ENCODE measurements around the gene LRRC31.
A peak's percentile ranks its signal among the peaks of the same experiment; 100 is the strongest.

The LRRC31 gene

DNA sequence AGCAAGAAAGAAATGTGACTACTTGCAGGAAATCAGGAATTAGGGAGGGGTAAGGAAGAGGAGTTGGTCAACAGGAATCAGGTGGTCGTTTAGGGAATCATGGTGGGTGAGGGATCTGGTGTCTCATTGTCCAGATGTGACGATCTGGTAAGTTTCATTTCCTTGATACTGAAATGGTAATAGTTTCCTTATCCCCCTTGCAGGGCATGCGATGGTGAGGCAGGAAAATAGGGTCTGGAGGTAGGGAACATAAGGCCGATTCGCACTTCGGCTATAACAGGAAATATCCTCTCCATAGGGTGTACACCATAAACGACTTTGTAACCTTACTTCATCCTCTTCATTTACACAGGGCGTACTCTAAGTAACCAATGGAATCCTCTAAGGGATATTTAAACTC is 56.5 kb downstream of the LRRC31 start:
- DNase-seq (ENCODE audit: low read depth in 3 of 3), result no peak

DNA sequence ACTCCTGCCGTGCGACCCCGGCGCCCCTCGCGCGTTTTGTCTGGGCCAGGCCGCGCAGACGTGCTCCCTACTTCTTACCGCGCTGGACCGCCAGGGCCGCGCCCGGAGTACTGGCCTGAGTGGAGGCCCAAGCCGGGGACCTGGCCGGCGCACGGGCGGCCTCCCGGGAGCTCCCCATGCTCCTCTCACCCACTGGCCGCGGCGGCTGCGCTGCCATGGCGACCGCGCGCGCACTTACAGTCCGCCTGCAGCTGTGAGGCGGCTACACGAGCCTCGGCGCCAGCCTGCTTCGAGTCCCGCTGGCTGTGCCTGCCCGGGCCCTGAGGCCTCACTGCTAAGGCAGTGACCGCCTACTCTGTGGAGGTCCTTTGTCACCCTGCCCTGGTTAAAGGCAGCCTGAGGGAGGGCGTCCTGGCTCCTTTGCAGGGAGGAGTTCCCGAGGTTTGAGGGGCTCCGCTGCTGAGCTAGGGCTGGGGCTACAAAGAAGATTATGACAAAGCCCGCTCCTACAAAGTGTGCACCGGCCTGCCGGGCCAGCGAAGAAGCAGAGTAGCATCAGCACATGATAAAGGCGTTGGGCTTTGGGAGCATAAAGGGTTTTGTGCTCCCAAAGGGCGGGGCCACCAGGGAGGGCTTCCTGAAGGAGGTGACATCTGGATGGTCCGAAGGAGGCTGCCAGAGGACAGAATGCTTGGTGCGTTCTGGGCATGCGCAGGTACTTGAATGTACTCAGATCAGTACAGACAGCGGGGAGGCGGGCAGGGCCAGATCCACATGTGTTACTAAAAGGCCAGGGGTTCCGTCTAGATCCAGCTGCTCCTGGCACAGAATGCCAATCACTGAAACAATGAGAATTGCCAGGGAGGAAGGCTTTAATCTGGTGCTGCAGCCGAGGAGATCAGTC is 57.2 kb downstream of the LRRC31 start, which contains the start of the genes LRRC34 and LRRIQ4:
Gene LRRC34, minus strand, starts transcription at position 573 of the 904 bp plus-strand sequence. Its CDS starts 356 bp downstream, at position 217.
Gene LRRIQ4, plus strand, starts transcription at position 539 of the 904 bp plus-strand sequence. CDS start 9,052 bp downstream, outside the sequence.
- peak; percentile 50 to 73 (median 63) for DNase-seq (ENCODE audit: low read depth in 3 of 3)

- DNase-seq (ENCODE audit: low read depth in 3 of 3), result no peak
Observed at GRCh38 chr3:169811631-169812331, 58.0 kb downstream of the LRRC31 start.

- DNase-seq (ENCODE audit: low read depth in 3 of 3), result no peak
Observed at GRCh38 chr3:169809230-169809795, 60.4 kb downstream of the LRRC31 start.

- DNase-seq (ENCODE audit: low read depth in 3 of 3), result no peak
Observed at GRCh38 chr3:169804681-169805080, 65.1 kb downstream of the LRRC31 start.

DNA sequence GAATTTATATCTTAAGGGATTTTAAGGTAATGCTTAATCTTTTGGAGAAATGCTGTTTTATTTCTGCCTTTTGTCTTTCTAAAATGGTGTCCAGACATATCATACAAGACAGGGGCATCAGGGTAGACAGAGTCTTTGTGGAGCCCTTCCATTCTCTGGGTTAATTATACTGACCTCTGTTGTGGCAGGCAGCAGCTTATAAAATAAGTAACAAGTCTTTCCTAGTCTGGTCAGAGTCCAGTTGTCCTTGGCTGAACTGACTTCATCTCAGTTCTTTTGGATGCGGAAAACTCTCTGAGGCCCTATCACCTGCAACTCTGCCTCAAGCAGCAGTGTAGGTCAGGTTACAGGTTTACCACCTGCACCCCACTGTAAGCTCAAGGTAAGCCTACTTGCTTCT is 77.4 kb downstream of the LRRC31 start:
- no peak for DNase-seq (ENCODE audit: low read depth in 3 of 3)

GRCh38 chr3:169790687-169791429 is 78.9 kb downstream of the LRRC31 start:
- no peak for DNase-seq (ENCODE audit: low read depth in 3 of 3)

DNA sequence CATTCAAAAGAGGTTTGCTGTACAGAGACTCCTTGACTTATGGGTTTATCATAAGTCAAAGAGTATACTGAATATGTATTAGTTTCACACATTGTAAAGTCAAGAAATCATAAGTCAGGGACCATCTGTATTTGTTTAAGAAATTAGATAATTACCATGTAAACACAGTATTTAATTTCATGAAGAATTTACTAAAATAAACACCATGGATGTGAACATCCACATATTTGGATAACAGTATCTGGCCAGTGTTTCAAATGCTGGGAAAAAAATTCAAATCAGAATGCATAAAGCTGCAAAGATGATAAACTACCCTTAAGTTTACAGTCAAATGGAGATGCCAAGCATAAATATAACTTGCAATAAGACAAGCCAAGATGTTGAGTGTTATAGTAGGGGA is 79.5 kb downstream of the LRRC31 start:
- DNase-seq (ENCODE audit: low read depth in 3 of 3), result no peak
